Hematopoietic multipotent progenitor cell treated with erythropoietin and hydrocortisone succinate and interleukin-3 and kit ligand, for 6 days (in vitro differentiated cells): ENCODE measurements around the gene OR10S1.
"Not testable (repeated sequence)": the region's sequence is repeated elsewhere in the genome, so short reads cannot be mapped to it uniquely, and the experiment has no call there.

Experiments
- DNase-seq: peaks from one replicate; pipeline ENCODE4 v3.0.0-alpha.2; 2015

OR10S1 gene

GRCh38 chr11:123977731-123978347 lies at the start of gene OR10S1:
Gene OR10S1, minus strand, starts transcription at chr11:123977781. Its CDS starts 117 bp downstream, at chr11:123977664.
- no peak for DNase-seq

DNA sequence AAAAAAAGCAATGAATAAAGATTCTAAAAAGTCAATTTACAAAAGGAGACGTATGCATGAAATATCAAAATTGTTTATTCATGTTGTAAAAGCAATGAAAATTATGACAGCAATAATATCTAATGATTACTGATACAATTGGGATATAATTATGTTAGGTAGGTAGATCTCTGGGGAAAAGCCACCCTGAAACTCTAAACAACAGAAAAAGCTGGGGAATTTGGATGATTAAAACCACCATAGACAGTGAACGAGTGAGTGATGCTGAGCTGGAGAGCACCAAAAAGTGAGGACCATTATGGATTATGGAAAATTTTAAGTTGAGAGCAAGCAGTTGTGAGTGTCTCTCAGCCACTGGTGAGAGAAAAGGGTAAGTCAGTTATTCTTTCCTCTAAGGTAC lies 48.9 kb upstream of the OR10S1 start, which contains the start of gene OR10G8:
OR10G8 (plus strand) TSS at position 301 of the 400 bp plus-strand sequence. CDS start 2,825 bp downstream, outside the sequence.
- DNase-seq = no peak

DNA sequence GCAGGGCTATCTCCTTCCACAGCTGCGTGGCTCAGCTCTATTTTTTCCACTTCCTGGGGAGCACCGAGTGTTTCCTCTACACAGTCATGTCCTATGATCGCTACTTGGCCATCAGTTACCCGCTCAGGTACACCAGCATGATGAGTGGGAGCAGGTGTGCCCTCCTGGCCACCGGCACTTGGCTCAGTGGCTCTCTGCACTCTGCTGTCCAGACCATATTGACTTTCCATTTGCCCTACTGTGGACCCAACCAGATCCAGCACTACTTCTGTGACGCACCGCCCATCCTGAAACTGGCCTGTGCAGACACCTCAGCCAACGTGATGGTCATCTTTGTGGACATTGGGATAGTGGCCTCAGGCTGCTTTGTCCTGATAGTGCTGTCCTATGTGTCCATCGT lies 38.3 kb upstream of the OR10S1 start:
- not testable (repeated sequence) for DNase-seq

DNA sequence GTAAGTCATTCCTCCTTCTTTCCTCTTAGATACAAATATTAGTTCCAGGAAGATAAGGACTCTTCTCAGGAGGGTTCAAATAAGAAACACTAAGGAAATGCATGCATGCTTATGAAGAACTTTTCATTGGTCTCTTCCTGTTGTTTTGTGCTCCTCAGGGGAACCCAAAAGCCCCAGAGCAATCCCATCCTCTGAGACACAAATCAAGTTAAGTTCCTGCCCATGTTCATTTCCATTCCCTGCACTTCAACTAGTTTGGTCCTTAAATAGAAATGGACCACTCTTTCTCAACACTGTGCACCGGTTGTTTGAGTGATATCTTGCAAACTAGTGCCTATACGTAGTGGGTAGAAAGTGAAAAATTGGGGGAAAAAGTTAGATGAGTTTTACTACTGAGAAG lies 35.1 kb upstream of the OR10S1 start, which contains the start of gene OR10G4:
OR10G4 (plus strand) TSS at position 301 of the 400 bp plus-strand sequence. CDS start 2,578 bp downstream, outside the sequence.
- no peak for DNase-seq

GRCh38 chr11:123995119-123995518 lies 17.5 kb upstream of the OR10S1 start, which contains the start of gene OR10G6:
Gene OR10G6, minus strand, starts transcription at chr11:123995161. Its CDS starts 0 bp downstream, at chr11:123995161.
- no peak for DNase-seq

GRCh38 chr11:123979311-123979710 lies 1.7 kb upstream of the OR10S1 start:
- DNase-seq = no peak

GRCh38 chr11:123976770-123977560 lies 616 bp downstream of the OR10S1 start:
- DNase-seq = no peak

GRCh38 chr11:123973816-123974215 lies 3.8 kb downstream of the OR10S1 start:
- no peak for DNase-seq

DNA sequence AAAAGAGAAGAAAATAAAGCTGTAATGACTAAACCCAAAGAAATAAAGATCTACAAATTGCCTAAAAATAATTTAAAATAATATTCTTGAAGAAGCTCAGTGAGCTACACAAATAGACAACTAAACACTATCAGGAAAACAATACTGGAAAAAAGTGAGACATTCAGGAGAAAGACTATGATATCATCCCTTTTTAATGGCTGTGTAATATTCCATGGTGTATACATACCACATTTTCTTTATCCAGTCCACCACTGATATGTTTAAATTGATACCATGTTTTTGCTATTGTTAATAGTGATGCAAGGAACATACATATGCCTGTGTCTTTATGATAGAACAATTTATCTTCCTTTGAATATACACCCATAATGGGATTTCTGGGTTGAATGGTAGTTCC lies 20.8 kb downstream of the OR10S1 start:
- DNase-seq = no peak

DNA sequence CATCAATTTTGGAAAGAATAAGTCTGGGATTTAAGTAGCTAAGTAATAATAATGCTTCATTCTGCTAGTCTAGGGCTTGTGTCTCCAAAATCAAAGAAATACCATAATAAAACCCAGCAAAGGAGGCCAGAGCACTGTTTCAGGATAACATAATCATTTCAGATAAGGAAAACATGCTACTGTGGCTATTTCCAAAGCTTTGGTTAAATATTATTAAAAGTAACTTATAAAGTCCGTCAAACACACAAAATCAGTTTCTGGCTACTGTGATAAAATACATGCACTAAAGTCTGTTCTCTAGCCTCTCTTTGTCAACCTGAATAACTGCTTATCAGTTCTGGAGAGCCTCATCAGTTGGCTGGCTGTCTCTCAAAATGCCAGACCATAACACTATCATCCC lies 32.4 kb downstream of the OR10S1 start:
- no peak for DNase-seq

DNA sequence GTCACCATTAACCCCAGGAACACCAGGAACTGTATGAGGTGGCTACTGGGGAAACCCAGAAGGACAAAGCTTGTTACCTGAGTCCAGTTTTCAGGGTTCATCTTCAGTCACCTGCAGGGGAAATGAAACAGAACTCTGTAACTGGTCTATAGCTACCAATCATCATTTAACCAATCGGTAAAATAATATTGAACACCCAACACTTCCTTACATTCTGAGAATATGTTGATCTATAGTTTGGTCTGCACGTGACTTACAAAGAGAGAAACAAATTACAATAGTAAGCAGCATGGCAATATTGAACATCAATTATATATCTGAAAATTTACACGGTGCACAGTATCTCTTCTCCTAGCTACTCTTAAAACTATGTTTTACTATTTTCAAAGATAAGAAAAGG lies 33.8 kb downstream of the OR10S1 start, which contains the start of gene OR6T1:
OR6T1 (minus strand) TSS at position 101 of the 400 bp plus-strand sequence; CDS start at position 101, 0 bp downstream.
- no peak for DNase-seq

GRCh38 chr11:123942413-123942812 lies 35.2 kb downstream of the OR10S1 start:
- DNase-seq = no peak

GRCh38 chr11:123939317-123939716 lies 38.3 kb downstream of the OR10S1 start, which contains the start of gene OR4D5:
Gene OR4D5, plus strand, starts transcription at chr11:123939617. Its CDS starts 0 bp downstream, at chr11:123939617.
- no peak for DNase-seq
